Panc1 (cell line): ENCODE data around the gene RPL21. TPM values are rescaled to one million over a fixed set of nuclear protein-coding genes. Genes with fewer than 3 reads are reported as not detected.

Experiments used
- ATAC-seq: fragments of 200-7000 bp; cut with Tn5 transposase; 2 replicates; pipeline ENCODE4 v1.9.1; 2020; ENCODE audit warnings: mild to moderate bottlenecking, moderate library complexity
- BruUV-seq: library from RNA; stranded (reverse); fragments of 400-500 nt; replicated peaks from 2 replicates; lab custom pipeline; 2021; lab: Mats Ljungman, UMichigan
- CTCF ChIA-PET: fragments of 300-600 bp; sonication (Branson Sonifier 250); formaldehyde crosslinking; loops from one replicate; lab custom pipeline; 2022; ENCODE audit warnings: antibody characterized with exemption; lab: Charles Lee
- POLR2A ChIA-PET: fragments of 300-600 bp; sonication (Branson Sonifier 250); formaldehyde crosslinking; loops from one replicate; lab custom pipeline; 2022; ENCODE audit warnings: antibody characterized with exemption; lab: Charles Lee
- DNase-seq: peaks from one replicate; pipeline ENCODE4 v3.0.0-alpha.2; 2010; ENCODE audit warnings: low read depth, low spot score
- H3K27ac ChIP-seq: 2 replicates; pipeline ENCODE4 v1.5.1; 2011; ENCODE audit warnings: mild to moderate bottlenecking, low read length, inconsistent platforms
- H3K27me3 ChIP-seq: fragments of 200-500 bp; sonication (Bioruptor generic); 2 replicates; pipeline ENCODE4 v1.6.0; 2014; ENCODE audit warnings: low read length, inconsistent platforms; ENCODE audit not compliant: control insufficient read depth, insufficient read depth
- H3K36me3 ChIP-seq: fragments of 200-500 bp; sonication (Bioruptor generic); 2 replicates; pipeline ENCODE4 v1.5.1; 2014; ENCODE audit warnings: inconsistent platforms, mild to moderate bottlenecking, low read length, moderate library complexity; ENCODE audit not compliant: control insufficient read depth, insufficient read depth
- H3K4me1 ChIP-seq: 2 replicates; pipeline ENCODE4 v1.5.1; 2011; ENCODE audit warnings: inconsistent platforms, mild to moderate bottlenecking, low read length, moderate library complexity; ENCODE audit not compliant: control insufficient read depth, insufficient read depth
- H3K4me3 ChIP-seq, 2 experiments: 2 replicates each; pipeline ENCODE4 v1.5.1; 2011 to 2012; ENCODE audit warnings: low read depth in 2 of 2, low read length in 2 of 2, mild to moderate bottlenecking in 2 of 2, inconsistent platforms in 1 of 2, moderate library complexity in 1 of 2
- H3K9me3 ChIP-seq: fragments of 200-500 bp; sonication (Bioruptor generic); 2 replicates; pipeline ENCODE4 v1.5.1; 2014; ENCODE audit warnings: low read depth, mild to moderate bottlenecking, inconsistent platforms, low read length, moderate library complexity; ENCODE audit not compliant: control insufficient read depth, insufficient read depth
- CTCF ChIP-seq: fragments of 450-650 bp; IDR thresholded peaks from 2 replicates; pipeline ENCODE4 v1.5.1; 2017; ENCODE audit warnings: mild to moderate bottlenecking
- POLR2AphosphoS5 ChIP-seq: IDR thresholded peaks from 2 replicates; pipeline ENCODE4 v1.6.1; 2012; ENCODE audit warnings: mild to moderate bottlenecking, low read depth, low read length, moderate library complexity
- REST ChIP-seq, 2 experiments: IDR thresholded peaks; 2 replicates each; pipeline ENCODE4 v1.6.1; 2011 to 2012; ENCODE audit warnings: low read depth in 2 of 2, control low read depth in 1 of 2, low read length in 1 of 2, mild to moderate bottlenecking in 1 of 2, moderate library complexity in 1 of 2; ENCODE audit not compliant: insufficient read depth in 1 of 2
- SIN3A ChIP-seq: IDR thresholded peaks from 2 replicates; pipeline ENCODE4 v1.6.1; 2012; ENCODE audit warnings: low read depth, mild to moderate bottlenecking, low read length, moderate library complexity, borderline replicate concordance; ENCODE audit not compliant: insufficient read depth
- TCF7L2 ChIP-seq: IDR thresholded peaks from 2 replicates; pipeline ENCODE4 v1.6.1; 2011; ENCODE audit warnings: mild to moderate bottlenecking, low read depth, low read length, inconsistent platforms
- in situ Hi-C: cut with HindIII; loops from 2 replicates; pipeline ENCODE4 v1.10.0; 2016; ENCODE audit warnings: low sequenced_read_pairs, low pct_unique_long_range_greater_than_20kb
- intact Hi-C: fragments of 100-400 bp; cut with micrococcal nuclease; formaldehyde crosslinking; loops from one replicate; pipeline ENCODE4 v1.10.0; 2022; ENCODE audit not compliant: unreplicated experiment
- total RNA-seq: library from RNA; stranded (reverse); gene quantifications from one replicate; pipeline ENCODE4 v1.2.1, GENCODE V29; 2021; ENCODE audit not compliant: unreplicated experiment

Gene RPL21
- total RNA-seq, 1 experiment from 2014 or later, result 702 TPM

GRCh38 chr13:27274631-27275030 lies 23.3 kb downstream of the RPL21 start:
- in situ Hi-C loops, result no loop called here
- Histone ChIP-seq H3K27me3 (no peaks in the 10 kb centered on the region), H3K9me3 (no peaks in the 10 kb centered on the region), H3K27ac (no peak overlapping the region), H3K36me3 (no peaks in the 10 kb centered on the region; the same call in 1 of the 2 replicates), H3K4me3 (no peak overlapping the region), H3K4me1 (peaks cover 16% of the 10 kb centered on the region)
- intact Hi-C loops, result loop anchor here (5.0 to 10.0 kb wide), 2 partner anchors 78 to 290 kb away; no protein-coding TSS in a partner anchor
- no peak for DNase-seq
- ChIA-PET POLR2A (no interaction called here), CTCF (interaction anchor here (0.5 to 1.2 kb wide), 3 partner anchors 10 to 303 kb away, joined by 3 to 4 read pairs (median 3); no protein-coding TSS in a partner anchor)
- no TSS peak for BruUV-seq
- no peak for ATAC-seq
- TF ChIP-seq REST (IDR thresholded peaks at IDR 0.05; ENCODE audit: insufficient read depth in 1 of 2, low read depth in 2 of 2, low read length in 1 of 2), result no peak
- no peak for TF ChIP-seq POLR2AphosphoS5
- no peak for TF ChIP-seq CTCF
- TF ChIP-seq SIN3A, result no peak
- no peak for TF ChIP-seq TCF7L2

- no TSS peak for BruUV-seq
- no peak for ATAC-seq
- Histone ChIP-seq H3K36me3 (no peaks in the 10 kb centered on the region; the same call in 1 of the 2 replicates), H3K9me3 (no peaks in the 10 kb centered on the region), H3K27me3 (no peaks in the 10 kb centered on the region), H3K4me1 (peaks cover 28% of the 10 kb centered on the region), H3K4me3 (no peak overlapping the region), H3K27ac (no peak overlapping the region)
- DNase-seq, result no peak
- CTCF ChIA-PET, result no interaction called here
- in situ Hi-C loops (no loop called here), intact Hi-C loops (loop anchor here (5.0 to 10.0 kb wide), 2 partner anchors 76 to 291 kb away; no protein-coding TSS in a partner anchor)
- TF ChIP-seq REST (IDR thresholded peaks at IDR 0.05; ENCODE audit: insufficient read depth in 1 of 2, low read depth in 2 of 2, low read length in 1 of 2) (no peak), POLR2AphosphoS5 (no peak), SIN3A (no peak), CTCF (no peak), TCF7L2 (no peak)
- POLR2A ChIA-PET, result no interaction called here
Measured at GRCh38 chr13:27276188-27276587, 24.8 kb downstream of the RPL21 start.
